C1 segment of cervical spinal cord (tissue), 14 donors: ENCODE measurements around the gene LIPE.
"Not testable (repeated sequence)": the region's sequence is repeated elsewhere in the genome, so short reads cannot be mapped to it uniquely, and the experiment has no call there.

Experiments
- DNase-seq, 14 donors: peaks; one replicate each; lab custom pipeline; 2025; lab: John Stamatoyannopoulos, UW

The LIPE gene, protein sequence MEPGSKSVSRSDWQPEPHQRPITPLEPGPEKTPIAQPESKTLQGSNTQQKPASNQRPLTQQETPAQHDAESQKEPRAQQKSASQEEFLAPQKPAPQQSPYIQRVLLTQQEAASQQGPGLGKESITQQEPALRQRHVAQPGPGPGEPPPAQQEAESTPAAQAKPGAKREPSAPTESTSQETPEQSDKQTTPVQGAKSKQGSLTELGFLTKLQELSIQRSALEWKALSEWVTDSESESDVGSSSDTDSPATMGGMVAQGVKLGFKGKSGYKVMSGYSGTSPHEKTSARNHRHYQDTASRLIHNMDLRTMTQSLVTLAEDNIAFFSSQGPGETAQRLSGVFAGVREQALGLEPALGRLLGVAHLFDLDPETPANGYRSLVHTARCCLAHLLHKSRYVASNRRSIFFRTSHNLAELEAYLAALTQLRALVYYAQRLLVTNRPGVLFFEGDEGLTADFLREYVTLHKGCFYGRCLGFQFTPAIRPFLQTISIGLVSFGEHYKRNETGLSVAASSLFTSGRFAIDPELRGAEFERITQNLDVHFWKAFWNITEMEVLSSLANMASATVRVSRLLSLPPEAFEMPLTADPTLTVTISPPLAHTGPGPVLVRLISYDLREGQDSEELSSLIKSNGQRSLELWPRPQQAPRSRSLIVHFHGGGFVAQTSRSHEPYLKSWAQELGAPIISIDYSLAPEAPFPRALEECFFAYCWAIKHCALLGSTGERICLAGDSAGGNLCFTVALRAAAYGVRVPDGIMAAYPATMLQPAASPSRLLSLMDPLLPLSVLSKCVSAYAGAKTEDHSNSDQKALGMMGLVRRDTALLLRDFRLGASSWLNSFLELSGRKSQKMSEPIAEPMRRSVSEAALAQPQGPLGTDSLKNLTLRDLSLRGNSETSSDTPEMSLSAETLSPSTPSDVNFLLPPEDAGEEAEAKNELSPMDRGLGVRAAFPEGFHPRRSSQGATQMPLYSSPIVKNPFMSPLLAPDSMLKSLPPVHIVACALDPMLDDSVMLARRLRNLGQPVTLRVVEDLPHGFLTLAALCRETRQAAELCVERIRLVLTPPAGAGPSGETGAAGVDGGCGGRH

DNA sequence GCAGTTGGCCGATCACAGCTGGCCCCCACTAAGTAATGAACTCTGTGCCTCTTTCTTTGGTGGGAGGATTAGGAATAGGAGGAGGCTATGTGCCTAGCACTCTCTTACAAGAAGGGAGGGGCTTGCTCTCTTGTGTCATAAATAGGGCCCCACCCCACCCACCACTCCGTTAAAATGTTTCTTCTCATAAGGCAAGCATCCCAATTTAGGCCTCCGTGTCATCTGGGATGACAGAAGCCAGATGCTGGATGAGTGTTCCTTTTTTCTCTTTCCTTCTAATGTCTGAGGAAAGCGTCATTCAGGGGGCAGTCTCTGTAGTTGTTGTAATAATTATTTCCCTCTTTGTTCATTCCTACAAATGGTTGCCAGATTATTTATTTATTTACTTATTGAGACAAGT is at the start of gene LIPE:
Gene LIPE (minus strand): TSS at position 76 of the 400 bp plus-strand sequence. CDS start 239 bp downstream, outside the sequence.
- no peak for DNase-seq

DNA sequence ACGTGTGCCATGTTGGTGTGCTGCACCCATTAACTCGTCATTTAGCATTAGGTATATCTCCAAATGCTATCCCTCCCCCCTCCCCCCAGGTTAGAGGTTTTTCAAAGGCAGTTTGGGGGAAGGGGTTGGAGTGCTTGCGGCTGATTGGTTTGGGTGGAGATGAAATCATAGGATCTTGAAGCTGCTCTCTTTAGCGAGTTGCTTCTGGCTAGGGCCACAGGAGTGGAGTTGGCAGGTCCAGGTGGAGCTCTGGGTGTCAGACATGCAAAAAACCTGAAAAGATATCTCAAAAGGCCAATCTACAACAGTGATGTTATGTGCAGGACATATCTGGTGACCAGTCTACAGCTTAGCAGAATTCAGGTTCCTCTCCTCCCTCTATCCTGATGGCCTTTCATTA is 48.2 kb upstream of the LIPE start:
- DNase-seq: no peak

DNA sequence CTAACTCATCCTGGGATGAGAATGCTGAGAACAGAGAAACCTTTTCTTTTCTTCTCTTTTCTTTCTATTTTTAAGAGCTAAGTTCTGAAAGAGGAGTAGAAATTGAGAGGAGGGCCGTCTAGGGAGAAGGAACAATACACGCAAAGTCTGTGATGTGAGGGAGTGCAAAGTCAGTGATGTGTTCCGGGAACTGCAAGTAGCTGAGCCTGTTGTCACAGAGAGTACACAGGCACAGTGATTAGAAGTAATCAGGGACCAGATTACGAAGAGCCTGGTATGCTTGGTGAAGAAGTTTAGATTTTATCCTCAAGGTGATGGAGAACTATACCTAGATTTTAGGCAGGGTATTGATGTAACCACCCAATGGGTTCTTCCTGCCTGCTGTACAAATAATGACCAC is 47.6 kb upstream of the LIPE start:
- DNase-seq: no peak

DNA sequence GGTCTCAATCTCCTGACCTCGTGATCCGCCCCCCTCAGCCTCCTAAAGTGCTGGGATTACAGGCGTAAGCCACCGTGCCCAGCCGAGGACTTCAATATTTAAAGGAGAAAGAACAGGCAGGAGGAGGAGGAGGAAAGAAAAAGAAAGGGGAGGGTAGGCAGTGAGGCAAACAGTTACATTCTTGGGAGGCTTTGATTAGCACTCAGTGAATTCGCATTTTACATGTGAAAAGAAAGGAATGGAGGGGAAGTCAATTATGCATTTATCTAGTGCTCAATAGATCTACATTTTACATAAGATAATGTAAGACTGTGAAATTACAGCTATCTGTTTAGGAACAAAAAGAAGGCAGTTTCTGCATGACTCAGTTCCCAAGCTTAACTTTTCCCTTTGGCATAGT is 46.5 kb upstream of the LIPE start:
- DNase-seq: no peak

DNA sequence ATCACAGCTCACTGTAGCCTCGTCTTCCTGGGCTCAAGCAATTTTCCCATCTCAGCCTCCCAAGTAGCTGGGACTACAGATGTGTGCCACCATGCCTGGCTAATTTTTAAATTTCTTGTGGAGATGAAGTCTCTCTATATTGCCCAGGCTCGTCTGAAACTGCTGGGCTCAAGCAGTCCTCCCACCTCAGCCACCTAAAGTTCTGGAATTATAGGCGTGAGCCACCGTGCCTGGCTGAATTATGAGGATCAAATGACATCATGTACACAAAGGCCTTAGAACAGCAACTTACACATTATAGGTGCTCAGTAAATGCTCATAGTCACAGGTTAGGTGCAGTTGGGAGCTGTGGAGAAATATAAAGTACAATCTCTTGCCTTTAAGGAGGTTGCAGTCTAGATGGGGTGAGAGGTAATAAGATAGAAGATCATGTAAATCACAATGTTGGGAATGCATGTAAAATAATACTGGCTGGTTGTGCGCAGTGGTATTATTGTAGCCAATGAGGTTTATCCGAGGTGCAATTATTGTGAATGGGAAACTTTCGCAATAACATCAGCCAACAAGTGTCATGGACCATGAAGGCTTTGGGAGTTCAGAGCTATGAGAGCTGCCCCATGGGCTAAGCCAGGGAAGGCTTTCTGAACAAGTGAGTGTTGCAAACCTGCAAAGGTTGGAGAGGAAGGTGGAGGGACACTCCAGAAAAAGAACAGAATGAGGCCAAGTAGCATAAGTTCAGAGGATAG is 45.4 kb upstream of the LIPE start:
- no peak for DNase-seq

DNA sequence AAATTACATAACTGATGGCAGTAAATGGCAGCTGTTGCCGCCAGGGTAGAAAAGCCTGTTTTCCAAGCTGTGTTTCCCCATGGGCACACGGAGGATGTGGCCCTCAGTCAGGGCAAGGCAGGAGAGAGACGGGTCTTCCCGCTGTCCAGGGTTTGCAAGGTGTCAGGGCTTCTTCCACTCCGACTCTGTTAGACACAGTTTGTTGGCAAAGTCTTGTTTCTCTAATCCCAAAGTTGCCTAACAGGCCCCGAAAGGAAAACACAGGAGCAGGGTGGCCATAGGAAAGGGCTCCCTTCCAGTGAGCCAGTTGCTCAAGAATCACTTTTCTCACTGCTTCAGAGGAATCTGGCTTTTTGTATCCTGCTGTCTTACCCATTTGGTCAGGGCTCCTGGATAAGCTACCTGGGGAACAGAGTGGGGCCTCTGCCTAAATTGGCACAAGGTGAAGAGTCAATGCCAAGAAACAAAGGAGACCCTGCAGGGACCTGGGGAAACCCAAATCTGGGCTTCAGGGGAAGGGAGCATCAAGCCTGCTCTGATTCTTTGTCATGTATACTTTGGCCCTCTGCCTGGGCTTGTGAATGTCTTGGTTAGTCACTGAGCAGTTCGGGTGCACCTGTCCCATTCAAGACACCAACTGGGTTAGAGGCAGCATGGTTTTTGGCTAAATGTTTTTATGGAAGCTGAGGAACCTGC is 44.5 kb upstream of the LIPE start:
- DNase-seq: no peak

DNA sequence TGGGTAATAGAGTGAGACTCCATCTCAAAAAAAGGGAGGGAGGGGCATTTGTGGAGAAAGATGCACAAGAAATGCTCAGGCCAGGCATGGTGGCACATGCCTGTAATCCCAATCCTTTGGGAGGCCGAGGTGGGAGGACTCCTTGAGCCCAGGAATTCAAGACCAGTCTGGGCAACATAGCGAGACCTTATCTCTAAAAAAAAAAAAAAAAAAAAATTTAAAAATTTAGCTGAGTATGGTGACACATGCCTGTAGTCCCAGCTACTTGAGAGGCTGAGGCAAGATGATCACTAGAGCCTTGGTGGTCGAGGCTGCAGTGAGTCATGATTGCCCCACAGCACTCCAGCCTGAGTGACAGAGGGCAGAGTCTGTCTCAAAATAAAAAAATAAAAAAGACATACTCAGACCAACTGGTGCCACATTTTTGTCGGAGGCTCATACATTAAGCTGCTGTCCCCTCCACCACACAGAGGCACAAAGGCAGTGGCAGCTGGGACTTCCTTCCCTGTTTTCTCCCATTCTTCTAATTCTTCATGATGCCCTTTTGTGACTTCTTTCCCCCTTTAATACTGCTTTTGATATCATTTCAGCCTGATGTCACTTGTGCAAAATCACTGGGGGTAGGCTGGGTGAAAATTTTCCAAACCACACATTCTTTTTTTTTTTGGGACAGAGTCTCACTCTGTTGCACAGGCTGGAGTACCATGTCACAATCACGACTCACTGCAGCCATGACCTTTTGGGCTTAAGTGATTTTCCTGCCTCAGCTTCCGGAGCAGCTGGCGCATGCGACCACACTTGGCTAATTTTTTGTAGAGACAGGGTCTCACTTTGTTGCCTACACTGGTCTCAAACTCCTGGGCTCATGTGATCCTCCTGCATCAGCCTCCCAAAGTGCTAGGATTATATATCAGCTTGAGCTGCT is 42.4 kb upstream of the LIPE start:
- no peak for DNase-seq

DNA sequence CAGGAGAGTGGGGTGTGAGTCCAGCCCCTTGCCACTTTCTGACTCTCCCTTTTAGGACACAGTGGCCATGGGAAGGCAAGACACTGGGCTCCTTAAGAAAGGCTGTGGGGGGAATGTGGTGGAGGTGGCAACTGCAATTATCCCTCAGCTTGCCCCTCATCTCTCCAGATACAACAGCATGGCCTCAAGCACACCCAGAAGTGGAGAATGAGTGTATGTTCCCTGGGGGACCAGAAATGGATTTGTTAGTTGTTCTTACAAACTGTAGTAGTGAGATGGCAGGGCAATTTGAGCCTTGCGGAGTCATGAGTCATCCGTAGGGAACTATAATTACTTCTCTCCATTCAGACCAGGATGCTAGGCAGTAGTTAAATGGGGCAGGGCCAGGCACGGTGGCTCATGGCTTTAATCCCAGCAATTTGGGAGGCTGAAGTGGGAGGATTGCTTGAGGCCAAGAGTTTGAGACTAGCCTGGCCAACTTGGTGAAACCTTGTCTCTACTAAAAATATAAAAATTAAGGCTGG is 41.1 kb upstream of the LIPE start:
- DNase-seq: no peak

DNA sequence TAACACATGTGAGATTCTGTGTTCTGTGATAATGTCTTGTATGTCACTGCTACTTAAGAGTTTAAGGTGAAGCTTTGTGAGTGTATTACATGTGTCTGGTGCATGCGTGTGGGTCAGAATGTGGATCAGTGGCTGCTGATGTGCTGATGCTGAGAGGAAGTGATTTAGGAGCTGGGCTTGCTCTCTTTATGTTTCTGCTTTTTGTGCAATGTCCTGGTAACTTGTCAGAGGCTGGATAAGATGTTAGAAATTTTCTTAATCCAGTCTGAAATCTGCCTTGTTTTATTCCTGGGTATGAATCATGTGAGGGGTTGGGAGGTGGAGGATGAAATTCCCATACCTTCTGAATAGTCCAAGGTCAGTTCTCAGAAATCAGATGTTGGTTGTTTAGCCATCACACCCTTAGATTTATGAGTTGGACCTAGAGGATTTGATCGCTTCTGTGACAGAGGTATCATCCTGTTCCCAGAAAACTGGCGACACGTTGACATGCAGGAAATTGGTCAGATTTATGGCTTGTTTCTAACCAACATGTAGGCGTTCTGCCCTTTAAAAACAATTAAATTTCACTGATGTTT is 40.1 kb upstream of the LIPE start:
- DNase-seq: peak in 3 of 14 donors; percentile 8 to 13 (median 10)

DNA sequence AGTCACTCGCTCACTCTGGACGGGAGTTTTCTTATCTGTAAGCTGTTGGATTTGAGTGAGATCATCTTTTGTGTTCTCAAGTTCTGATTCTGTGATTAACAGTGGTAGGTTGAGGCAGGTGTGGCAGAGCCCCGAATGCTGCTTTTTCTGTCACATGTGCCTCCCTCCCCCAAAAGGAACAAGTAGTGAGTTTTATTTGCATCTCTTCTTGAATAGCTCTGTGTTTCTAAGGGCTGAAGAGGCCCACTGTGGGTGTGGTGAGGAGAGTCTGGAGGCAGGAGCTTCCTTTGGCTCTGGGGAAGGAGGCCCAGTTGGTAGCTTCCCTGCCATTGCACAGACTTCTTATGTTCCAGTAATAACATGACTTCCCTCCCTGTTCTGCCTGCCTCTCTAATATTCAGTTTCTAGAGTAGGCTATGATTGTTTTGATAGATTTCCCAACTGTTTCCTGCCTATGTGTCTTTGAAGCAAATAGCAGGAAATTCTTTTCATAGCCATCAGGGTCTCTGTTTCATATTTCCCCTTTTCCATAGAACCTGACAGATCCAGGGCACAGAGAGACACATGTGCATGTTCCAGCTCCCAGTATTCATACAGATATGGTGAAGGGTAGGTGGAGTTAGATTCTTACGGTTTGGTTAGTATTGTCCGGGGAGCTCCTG is 39.5 kb upstream of the LIPE start:
- no peak for DNase-seq

DNA sequence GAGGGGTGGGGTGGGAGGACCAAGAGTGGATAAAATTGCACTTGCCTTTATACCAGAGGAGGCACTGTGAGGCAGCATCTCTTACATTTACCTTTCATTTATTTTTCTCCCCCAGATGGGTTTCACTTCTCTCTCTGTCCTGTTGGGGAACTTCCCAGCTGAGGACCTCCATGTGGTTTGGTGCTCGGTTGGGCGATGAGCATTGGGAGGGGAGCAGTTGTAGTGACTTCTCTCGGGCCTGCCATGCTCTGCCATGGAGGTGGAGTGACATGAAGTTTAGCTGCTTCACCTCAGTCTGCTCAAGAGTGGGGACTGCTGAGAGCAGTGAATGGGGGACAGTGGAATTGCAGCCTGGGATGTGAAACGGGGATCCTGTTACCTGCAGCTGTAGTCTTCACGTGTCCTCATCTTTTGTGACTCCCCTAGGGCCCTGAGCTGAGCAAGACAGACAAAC is 38.7 kb upstream of the LIPE start:
- peak in 2 of 14 donors; percentile 6 to 11 for DNase-seq

DNA sequence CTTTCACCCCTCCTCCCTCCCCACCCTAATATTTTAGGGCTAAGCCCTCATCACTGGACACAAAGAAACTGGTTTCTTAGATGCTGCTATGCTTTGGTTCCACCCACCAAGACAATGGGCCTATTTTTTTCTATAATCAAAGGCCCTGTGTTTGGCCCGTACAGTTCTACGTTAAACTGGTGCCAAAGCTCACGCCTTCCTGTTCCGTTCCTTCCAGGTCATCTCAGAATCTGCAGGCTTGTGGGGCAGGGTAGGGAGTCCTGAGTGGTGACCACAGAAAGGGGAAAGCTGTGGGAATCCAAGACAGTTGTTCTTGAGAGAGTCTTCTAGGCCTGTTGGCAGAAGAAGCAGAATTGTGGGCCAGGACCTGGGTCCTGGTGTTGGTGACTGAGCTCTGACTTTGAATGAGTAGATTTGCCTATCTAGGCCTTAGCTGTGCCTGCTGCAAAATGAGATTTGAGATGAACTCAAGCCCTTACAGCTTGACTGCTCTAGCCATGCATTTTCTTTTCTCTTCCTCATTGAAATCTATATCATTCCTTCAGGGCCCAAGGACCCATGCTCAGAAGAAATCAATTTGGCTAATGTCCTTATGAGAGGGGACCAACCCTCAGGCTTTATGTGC is 34.6 kb upstream of the LIPE start:
- peak in 11 of 14 donors; percentile 17 to 79 (median 63) for DNase-seq

DNA sequence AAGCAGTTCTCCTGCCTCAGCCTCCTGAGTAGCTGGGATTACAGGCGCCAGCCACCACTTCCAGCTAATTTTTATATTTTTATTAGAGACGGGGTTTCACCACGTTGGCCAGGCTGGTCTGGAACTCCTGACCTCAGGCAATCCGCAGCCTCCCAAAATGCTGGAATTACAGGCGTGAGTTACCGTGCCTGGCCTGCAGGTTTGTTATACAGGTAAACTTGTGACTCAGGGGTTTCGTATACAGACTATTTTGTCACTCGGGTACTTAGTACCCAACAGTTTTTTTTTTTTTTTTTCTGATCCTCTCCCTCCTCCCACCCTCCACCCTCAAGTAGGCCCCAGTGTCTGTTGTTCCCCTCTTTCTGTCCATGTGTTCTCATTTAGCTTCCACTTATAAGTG is 34.0 kb upstream of the LIPE start:
- DNase-seq: not testable (repeated sequence)

DNA sequence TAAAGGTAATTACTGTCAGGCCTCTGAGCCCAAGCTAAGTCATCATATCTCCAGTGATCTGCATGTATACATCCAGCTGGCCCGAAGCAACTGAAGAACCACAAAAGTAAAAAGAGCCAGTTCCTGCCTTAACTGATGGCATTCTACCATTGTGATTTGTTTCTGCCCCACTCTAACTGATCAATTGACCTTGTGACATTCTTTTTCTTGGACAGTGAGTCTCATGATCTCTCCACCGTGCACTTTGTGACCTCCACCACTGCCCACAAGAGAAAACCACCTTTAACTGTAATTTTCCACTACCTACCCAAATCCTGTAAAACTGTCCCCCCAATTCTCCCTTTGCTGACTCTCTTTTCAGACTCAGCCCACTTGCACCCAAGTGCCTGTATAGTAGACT is 32.7 kb upstream of the LIPE start:
- DNase-seq: no peak

DNA sequence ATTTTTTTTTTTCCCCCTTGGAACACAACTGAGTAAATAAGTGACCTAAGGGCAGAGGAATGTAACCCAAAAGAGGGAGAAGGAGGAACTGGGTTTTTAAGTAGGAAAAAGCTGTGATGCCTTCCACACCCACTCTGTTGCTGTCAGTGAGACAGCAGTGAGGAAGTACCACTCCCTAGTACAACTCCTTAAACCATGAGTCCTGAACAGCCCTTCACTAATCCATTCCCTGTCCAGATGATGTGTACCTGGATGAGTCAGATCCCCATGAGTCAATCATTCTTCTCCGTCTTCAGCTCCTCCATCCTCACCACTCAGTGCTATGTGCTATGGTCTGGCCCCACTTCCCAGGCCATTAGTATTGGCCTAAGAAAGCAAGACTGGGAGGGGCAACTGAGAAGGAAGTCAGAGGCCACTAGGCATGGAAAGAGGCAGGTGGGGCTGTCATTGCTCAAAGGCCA is 28.5 kb upstream of the LIPE start:
- no peak for DNase-seq

DNA sequence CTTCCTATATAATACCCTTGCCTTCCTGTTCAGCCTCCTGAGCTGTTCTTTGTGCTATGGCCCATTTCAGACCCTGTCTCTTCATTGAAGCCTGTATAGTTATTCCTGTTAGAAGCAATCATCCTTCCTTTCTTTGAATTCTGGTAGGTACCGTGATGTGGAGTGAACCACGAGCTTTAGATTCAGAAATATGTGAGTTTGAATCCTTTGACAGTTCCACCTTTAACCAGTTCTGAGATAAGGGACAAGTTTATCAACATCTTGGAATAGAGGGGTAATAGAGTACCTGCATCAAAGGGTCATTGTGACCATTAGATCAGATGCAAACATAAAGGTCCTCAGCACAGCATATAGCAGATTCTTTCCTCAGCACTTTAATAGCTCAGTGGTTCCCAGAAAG is 27.9 kb upstream of the LIPE start:
- DNase-seq: no peak

DNA sequence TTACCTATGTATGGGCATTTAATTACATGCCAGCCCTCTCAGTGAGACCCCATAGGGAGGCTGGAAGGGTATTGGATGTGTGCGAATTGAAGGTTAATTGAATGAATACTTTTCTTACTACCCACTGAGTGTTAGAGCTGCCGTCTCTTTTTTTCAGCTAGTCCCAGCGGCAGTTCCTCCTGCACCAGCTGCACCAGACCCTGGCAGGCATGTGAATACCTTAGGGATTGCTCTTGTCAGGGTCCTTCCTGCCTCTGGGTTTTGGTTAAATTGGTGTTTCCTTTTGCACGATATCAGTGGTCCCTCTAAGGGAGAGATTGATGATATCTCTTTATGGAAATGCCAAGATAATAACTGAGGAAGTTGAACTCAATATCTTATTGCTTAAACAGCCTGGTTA is 25.4 kb upstream of the LIPE start:
- DNase-seq: no peak
